Liver (tissue), 3 donors: ENCODE data around the gene SLCO4A1.

Source experiments
- EGR1 ChIP-seq, 2 donors: IDR thresholded peaks; 2 replicates each; pipeline ENCODE4 v1.6.1; 2016 to 2018; ENCODE audit warnings: antibody characterized with exemption in 2 of 2, low read depth in 2 of 2
- FOXA2 ChIP-seq: IDR thresholded peaks from 2 replicates; pipeline ENCODE4 v1.6.1; 2016; ENCODE audit warnings: antibody characterized with exemption
- GABPA ChIP-seq, 2 donors: IDR thresholded peaks in 1 of 2; conservative IDR thresholded peaks in 1 of 2; 2 replicates each; pipeline ENCODE4 v1.6.1; 2016; ENCODE audit warnings: antibody characterized with exemption in 2 of 2, mild to moderate bottlenecking in 1 of 2, moderate library complexity in 1 of 2
- RXRA ChIP-seq, 2 donors: IDR thresholded peaks; 2 replicates each; pipeline ENCODE4 v1.6.1; 2017 to 2018; ENCODE audit warnings: antibody characterized with exemption in 2 of 2, mild to moderate bottlenecking in 1 of 2
- SP1 ChIP-seq: IDR thresholded peaks from 2 replicates; pipeline ENCODE4 v1.6.1; 2018; ENCODE audit warnings: antibody characterized with exemption, mild to moderate bottlenecking
- TF ChIP-seq, protein P1 (sequence below): IDR thresholded peaks from 2 replicates; pipeline ENCODE4 v1.6.1; 2016; ENCODE audit warnings: antibody characterized with exemption
- TF ChIP-seq, protein P2 (sequence below): fragments of 150-350 bp; IDR thresholded peaks from 2 replicates; pipeline ENCODE4 v1.5.1; 2017; ENCODE audit warnings: improper control_type of control experiment, low read depth, low read length; ENCODE audit not compliant: missing input control
- TF ChIP-seq, protein P3 (sequence below): IDR thresholded peaks from 2 replicates; pipeline ENCODE4 v1.6.1; 2016; ENCODE audit warnings: antibody characterized with exemption
- donor health status: healthy.
- donor health status: healthy.

DNA sequence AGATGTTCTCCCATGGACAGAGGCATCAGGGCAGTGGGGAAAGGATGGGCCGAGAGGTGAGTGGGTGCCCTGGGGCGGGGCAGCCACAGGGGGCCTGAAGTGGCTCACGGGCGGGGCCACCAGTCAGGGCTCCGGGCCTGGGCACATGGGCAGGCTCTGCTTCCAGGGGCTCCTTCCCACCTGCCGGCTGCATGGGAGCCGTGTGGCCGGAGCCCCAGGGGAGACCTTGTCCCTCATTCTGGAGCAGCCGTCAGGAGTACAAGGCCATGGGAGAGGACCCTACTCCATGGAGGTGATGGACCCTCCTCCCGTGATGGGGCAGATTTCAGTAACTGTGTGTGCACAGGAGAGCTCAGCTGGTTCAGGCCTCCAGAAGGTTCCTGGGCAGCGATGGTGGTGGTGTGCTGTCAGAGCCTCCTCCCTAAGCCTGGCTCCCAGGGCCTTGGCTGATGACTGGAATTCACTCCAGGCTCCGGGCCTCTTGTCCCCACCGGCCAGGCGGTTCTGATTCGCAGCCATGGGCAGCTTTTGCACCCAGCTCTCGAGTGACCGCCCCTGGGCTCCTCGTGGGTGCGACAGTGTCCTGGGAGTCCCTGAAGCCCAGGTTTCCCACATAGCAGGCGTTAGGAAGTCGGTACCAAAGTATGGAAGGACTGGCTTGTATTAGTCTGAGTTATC is 6.2 kb downstream of the SLCO4A1 start:
- no peak for TF ChIP-seq GABPA (IDR thresholded peaks at IDR 0.05 in 1 of 2, conservative IDR thresholded peaks at IDR 0.05 in 1 of 2)
- TF ChIP-seq, protein P1, sequence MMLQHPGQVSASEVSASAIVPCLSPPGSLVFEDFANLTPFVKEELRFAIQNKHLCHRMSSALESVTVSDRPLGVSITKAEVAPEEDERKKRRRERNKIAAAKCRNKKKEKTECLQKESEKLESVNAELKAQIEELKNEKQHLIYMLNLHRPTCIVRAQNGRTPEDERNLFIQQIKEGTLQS: no peak
- TF ChIP-seq, protein P2, sequence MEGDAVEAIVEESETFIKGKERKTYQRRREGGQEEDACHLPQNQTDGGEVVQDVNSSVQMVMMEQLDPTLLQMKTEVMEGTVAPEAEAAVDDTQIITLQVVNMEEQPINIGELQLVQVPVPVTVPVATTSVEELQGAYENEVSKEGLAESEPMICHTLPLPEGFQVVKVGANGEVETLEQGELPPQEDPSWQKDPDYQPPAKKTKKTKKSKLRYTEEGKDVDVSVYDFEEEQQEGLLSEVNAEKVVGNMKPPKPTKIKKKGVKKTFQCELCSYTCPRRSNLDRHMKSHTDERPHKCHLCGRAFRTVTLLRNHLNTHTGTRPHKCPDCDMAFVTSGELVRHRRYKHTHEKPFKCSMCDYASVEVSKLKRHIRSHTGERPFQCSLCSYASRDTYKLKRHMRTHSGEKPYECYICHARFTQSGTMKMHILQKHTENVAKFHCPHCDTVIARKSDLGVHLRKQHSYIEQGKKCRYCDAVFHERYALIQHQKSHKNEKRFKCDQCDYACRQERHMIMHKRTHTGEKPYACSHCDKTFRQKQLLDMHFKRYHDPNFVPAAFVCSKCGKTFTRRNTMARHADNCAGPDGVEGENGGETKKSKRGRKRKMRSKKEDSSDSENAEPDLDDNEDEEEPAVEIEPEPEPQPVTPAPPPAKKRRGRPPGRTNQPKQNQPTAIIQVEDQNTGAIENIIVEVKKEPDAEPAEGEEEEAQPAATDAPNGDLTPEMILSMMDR: no peak
- TF ChIP-seq, protein P3, sequence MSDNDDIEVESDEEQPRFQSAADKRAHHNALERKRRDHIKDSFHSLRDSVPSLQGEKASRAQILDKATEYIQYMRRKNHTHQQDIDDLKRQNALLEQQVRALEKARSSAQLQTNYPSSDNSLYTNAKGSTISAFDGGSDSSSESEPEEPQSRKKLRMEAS: no peak
- TF ChIP-seq EGR1 (IDR thresholded peaks at IDR 0.05; ENCODE audit: low read depth in 2 of 2): no peak
- no peak for TF ChIP-seq FOXA2
- TF ChIP-seq SP1: no peak
- TF ChIP-seq RXRA (IDR thresholded peaks at IDR 0.05): no peak
